OCI-LY7 (cell line): ENCODE measurements around the gene SOX5. TPM values are rescaled to one million over a fixed set of nuclear protein-coding genes. Genes with fewer than 3 reads are reported as not detected.

Experiments
- BruUV-seq: library from RNA; stranded (reverse); fragments of 400-500 nt; replicated peaks from 2 replicates; lab custom pipeline; 2021; lab: Mats Ljungman, UMichigan
- CTCF ChIA-PET: fragments of 300-600 bp; sonication (Branson Sonifier 250); formaldehyde crosslinking; loops from one replicate; lab custom pipeline; 2022; ENCODE audit warnings: antibody characterized with exemption; ENCODE audit not compliant: unreplicated experiment; lab: Charles Lee
- POLR2A ChIA-PET: fragments of 300-600 bp; sonication (Branson Sonifier 250); formaldehyde crosslinking; loops from one replicate; lab custom pipeline; 2022; ENCODE audit warnings: antibody characterized with exemption; lab: Charles Lee
- DNase-seq: peaks from one replicate; pipeline ENCODE4 v3.0.0-alpha.2; 2015; ENCODE audit warnings: low spot score
- H2AFZ ChIP-seq: fragments of 200-600 bp; sonication (generic), shearing (Covaris generic); 2 replicates; pipeline ENCODE4 v1.6.1; 2014; ENCODE audit warnings: mild to moderate bottlenecking, antibody characterized with exemption, low read length, moderate library complexity
- H3K27ac ChIP-seq: fragments of 200-600 bp; sonication (generic); 2 replicates; pipeline ENCODE4 v1.5.1; 2014; ENCODE audit warnings: mixed run types, low read depth, mild to moderate bottlenecking, moderate library complexity, low read length, inconsistent platforms; ENCODE audit not compliant: poor library complexity, severe bottlenecking
- H3K36me3 ChIP-seq: fragments of 200-600 bp; sonication (generic); 2 replicates; pipeline ENCODE4 v1.6.1; 2014; ENCODE audit warnings: mild to moderate bottlenecking, antibody characterized with exemption, low read length, moderate library complexity, mixed read lengths; ENCODE audit not compliant: insufficient read depth
- H3K4me1 ChIP-seq: fragments of 200-600 bp; sonication (generic); 2 replicates; pipeline ENCODE4 v1.5.1; 2014; ENCODE audit warnings: mild to moderate bottlenecking, low read length; ENCODE audit not compliant: insufficient read depth, poor library complexity, severe bottlenecking
- H3K4me2 ChIP-seq: fragments of 200-600 bp; sonication (generic); 2 replicates; pipeline ENCODE4 v1.6.1; 2014; ENCODE audit warnings: mild to moderate bottlenecking, low read length
- H3K4me3 ChIP-seq: fragments of 200-600 bp; sonication (generic); 2 replicates; pipeline ENCODE4 v1.5.1; 2014; ENCODE audit warnings: mild to moderate bottlenecking, low read depth, low read length; ENCODE audit not compliant: poor library complexity, severe bottlenecking
- H3K79me2 ChIP-seq: fragments of 200-600 bp; sonication (generic); 2 replicates; pipeline ENCODE4 v1.6.1; 2016; ENCODE audit warnings: low read depth, mild to moderate bottlenecking, low read length, moderate library complexity, mixed read lengths; ENCODE audit not compliant: insufficient read depth
- H3K9me2 ChIP-seq: fragments of 200-600 bp; sonication (generic); 2 replicates; pipeline ENCODE4 v1.6.1; 2016; ENCODE audit warnings: mild to moderate bottlenecking, low read length, mixed read lengths; ENCODE audit not compliant: insufficient read depth
- H3K9me3 ChIP-seq: fragments of 200-600 bp; sonication (generic); 2 replicates; pipeline ENCODE4 v1.6.1; 2014; ENCODE audit warnings: mild to moderate bottlenecking, mixed run types, low read length, mixed read lengths
- H4K20me1 ChIP-seq: fragments of 200-600 bp; sonication (generic); 2 replicates; pipeline ENCODE4 v1.6.1; 2014; ENCODE audit warnings: mild to moderate bottlenecking, antibody characterized with exemption, low read length, moderate library complexity, mixed read lengths; ENCODE audit not compliant: insufficient read depth
- EZH2phosphoT487 ChIP-seq: fragments of 200-600 bp; sonication (generic); IDR thresholded peaks from 2 replicates; pipeline ENCODE4 v1.6.1; 2018; ENCODE audit warnings: low read depth, borderline replicate concordance, mild to moderate bottlenecking, mixed run types, antibody characterized with exemption, low read length, moderate library complexity, mixed read lengths
- intact Hi-C: fragments of 100-400 bp; cut with micrococcal nuclease; formaldehyde crosslinking; loops from one replicate; pipeline ENCODE4 v1.10.0; 2022; ENCODE audit not compliant: unreplicated experiment
- total RNA-seq, 2 experiments: library from RNA; depleted of rRNA in 1 of 2; stranded (reverse); fragments of >200 nt in 1 of 2; shearing (Covaris generic) in 1 of 2; gene quantifications; 2 replicates each; pipeline ENCODE4 v1.2.3, GENCODE V29; 2014 to 2022
- TF ChIP-seq, protein P1 (sequence below): fragments of 200-600 bp; sonication (generic); conservative IDR thresholded peaks from 2 replicates; pipeline ENCODE4 v1.5.1; 2014; ENCODE audit warnings: mild to moderate bottlenecking, antibody characterized with exemption, low read length, moderate library complexity, mixed read lengths

SOX5 gene
- total RNA-seq, 2 experiments from 2014 or later, result 0.16 TPM; not detected in 1

DNA sequence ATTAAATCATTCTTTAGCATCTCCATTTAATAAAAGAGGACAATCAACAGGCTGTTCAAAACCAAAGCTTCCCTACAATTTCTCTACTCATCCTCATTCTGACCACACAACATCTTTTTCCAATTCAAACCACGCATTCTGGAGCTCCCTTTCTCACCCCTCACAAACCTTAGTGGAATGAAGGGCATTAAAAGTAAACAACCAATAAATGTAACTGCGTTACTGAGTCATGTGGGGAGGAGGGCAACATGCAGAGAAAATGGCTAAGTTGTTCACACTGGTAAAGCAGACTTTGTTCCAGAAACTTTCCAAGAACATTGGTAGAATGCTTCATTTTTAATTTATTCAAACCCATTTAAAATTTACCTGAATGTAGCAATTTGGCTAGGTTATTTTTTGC lies 19.6 kb downstream of the SOX5 start:
- Histone ChIP-seq H3K9me2 (no peaks in the 10 kb centered on the region), H4K20me1 (no peaks in the 10 kb centered on the region), H3K36me3 (no peaks in the 10 kb centered on the region), H3K9me3 (no peaks in the 10 kb centered on the region), H3K4me2 (no peak overlapping the region), H3K27ac (no peak overlapping the region), H3K4me1 (no peaks in the 10 kb centered on the region), H3K4me3 (no peak overlapping the region), H3K79me2 (no peaks in the 10 kb centered on the region), H2AFZ (no peak overlapping the region)
- ChIA-PET POLR2A (interaction anchor here (0.5 to 0.7 kb wide), 2 partner anchors 10 to 811 kb away, joined by 3 read pairs; no protein-coding TSS in a partner anchor), CTCF (no interaction called here)
- BruUV-seq, result no TSS peak
- intact Hi-C loops, result no loop called here
- no peak for TF ChIP-seq EZH2phosphoT487
- TF ChIP-seq, protein P1, sequence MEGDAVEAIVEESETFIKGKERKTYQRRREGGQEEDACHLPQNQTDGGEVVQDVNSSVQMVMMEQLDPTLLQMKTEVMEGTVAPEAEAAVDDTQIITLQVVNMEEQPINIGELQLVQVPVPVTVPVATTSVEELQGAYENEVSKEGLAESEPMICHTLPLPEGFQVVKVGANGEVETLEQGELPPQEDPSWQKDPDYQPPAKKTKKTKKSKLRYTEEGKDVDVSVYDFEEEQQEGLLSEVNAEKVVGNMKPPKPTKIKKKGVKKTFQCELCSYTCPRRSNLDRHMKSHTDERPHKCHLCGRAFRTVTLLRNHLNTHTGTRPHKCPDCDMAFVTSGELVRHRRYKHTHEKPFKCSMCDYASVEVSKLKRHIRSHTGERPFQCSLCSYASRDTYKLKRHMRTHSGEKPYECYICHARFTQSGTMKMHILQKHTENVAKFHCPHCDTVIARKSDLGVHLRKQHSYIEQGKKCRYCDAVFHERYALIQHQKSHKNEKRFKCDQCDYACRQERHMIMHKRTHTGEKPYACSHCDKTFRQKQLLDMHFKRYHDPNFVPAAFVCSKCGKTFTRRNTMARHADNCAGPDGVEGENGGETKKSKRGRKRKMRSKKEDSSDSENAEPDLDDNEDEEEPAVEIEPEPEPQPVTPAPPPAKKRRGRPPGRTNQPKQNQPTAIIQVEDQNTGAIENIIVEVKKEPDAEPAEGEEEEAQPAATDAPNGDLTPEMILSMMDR, result no peak
- no peak for DNase-seq

DNA sequence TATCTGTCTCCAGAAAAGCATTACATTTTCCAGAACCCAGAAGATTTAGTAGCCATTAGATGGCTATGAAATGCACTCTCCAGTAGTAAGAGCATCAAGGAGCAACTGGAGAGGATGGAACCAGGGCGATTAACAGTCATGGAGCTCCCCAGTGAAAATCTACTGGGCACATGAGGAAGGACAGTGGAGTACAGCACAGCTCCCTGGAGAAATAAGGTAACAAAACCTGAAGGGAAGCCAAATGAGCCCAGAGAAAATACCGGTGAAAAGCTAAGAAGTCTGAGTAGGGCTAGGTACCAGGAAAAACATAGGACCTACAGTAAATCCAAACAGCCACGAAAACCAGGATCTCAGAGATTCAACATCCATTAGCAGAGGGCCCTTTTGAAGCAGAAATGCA lies 21.6 kb downstream of the SOX5 start:
- no TSS peak for BruUV-seq
- no peaks in the 10 kb centered on the region for H3K4me1 ChIP-seq
- H3K79me2 ChIP-seq, result no peaks in the 10 kb centered on the region
- no peaks in the 10 kb centered on the region for H4K20me1 ChIP-seq
- no peak overlapping the region for H3K27ac ChIP-seq
- no peak overlapping the region for H2AFZ ChIP-seq
- H3K4me3 ChIP-seq, result no peak overlapping the region
- POLR2A ChIA-PET, result interaction anchor here (0.5 to 0.7 kb wide), 2 partner anchors 15 to 80 kb away, joined by 3 read pairs; no protein-coding TSS in a partner anchor
- intact Hi-C loops, result no loop called here
- H3K4me2 ChIP-seq, result no peak overlapping the region
- DNase-seq, result no peak
- no peaks in the 10 kb centered on the region for H3K9me3 ChIP-seq
- no peaks in the 10 kb centered on the region for H3K36me3 ChIP-seq
- no peaks in the 10 kb centered on the region for H3K9me2 ChIP-seq
- TF ChIP-seq EZH2phosphoT487, result no peak
- TF ChIP-seq, protein P1, result no peak
- CTCF ChIA-PET, result no interaction called here

- ChIA-PET CTCF (no interaction called here), POLR2A (interaction anchor here (0.7 kb wide), 1 partner anchor 16 kb away, joined by 4 read pairs; no protein-coding TSS in a partner anchor)
- Histone ChIP-seq H4K20me1 (no peaks in the 10 kb centered on the region), H3K79me2 (no peaks in the 10 kb centered on the region), H3K4me1 (no peaks in the 10 kb centered on the region), H3K4me3 (no peak overlapping the region), H2AFZ (no peak overlapping the region), H3K9me3 (no peaks in the 10 kb centered on the region), H3K27ac (no peak overlapping the region), H3K9me2 (no peaks in the 10 kb centered on the region), H3K4me2 (no peak overlapping the region), H3K36me3 (no peaks in the 10 kb centered on the region)
- DNase-seq, result no peak
- BruUV-seq, result no TSS peak
- intact Hi-C loops, result no loop called here
- TF ChIP-seq, protein P1, result no peak
- TF ChIP-seq EZH2phosphoT487, result no peak
Observed at GRCh38 chr12:23921099-23921856, 28.2 kb downstream of the SOX5 start.
